Stimulated activated CD4-positive, alpha-beta T cell treated with anti-CD3 and anti-CD28 coated beads, Interleukin-1b, Interleukin-23, amount 100 ng/mL, for 4 hours (primary cell): ENCODE results near the gene RPS27L.
A peak's percentile ranks its signal among the peaks of the same experiment; 100 is the strongest.

ENCODE experiments used
- DNase-seq, 2 donors: peaks; one replicate each; pipeline ENCODE4 v3.0.0-alpha.2; 2020; ENCODE audit warnings: low read depth in 2 of 2

The RPS27L gene

DNA sequence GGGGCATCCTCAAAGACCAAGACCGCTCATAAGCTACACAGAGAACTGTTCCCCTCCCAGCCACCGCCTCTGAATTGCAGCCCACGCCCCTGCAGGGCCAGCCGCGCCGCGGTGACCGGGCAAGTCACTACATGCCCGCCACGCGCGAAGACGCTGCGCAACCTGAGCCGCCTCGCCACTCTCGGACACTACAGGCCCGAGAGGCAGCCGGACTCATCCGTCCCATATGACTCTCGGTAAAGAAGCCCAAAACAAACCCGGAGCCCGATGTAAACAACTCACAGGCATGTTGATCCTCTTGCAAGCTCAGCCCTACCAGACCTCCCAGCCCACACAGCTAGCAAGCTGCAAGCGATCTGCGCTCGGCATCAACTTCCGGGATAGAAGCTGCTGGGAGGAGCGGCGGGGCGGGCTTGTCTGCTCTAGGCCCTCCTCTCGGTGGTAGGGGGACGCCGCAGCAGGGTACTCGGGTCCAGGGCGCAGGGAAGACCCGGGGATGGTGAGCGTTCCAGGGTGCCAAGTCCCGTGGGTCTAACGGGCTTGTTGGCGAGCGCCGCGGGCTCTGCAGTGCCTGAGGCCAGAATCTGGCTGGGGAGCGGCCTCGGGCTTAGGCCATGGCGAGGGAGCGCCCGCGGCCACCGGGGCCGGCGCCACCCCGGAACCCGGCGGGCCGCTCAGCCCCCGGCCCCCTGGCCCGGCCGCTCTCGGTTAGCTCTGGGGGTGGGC, at the start of gene RPS27L:
Gene RPS27L (minus strand): TSS at position 360 of the 726 bp plus-strand sequence. CDS start 72 bp downstream, at position 288.
- DNase-seq: peak; percentile 78 to 83

DNA sequence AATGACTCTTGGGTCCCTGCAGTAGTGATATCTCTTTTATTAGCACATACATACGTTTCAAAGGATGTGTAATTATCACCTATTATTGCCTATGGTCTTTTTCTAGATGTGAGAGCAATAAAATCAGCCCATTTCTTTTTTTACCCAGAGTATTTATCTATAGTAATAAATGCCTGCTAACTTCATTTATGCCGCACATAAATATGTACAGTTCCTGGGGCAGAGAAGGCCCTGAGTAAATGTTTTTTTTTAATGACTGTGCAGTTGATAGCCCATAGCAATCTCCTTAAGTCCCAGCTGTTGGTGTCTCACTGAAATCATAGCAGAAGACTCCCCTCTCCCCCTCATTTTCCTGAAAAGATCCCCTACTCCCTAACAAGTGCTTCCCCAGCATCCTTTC, 48.8 kb upstream of the RPS27L start:
- no peak for DNase-seq

DNA sequence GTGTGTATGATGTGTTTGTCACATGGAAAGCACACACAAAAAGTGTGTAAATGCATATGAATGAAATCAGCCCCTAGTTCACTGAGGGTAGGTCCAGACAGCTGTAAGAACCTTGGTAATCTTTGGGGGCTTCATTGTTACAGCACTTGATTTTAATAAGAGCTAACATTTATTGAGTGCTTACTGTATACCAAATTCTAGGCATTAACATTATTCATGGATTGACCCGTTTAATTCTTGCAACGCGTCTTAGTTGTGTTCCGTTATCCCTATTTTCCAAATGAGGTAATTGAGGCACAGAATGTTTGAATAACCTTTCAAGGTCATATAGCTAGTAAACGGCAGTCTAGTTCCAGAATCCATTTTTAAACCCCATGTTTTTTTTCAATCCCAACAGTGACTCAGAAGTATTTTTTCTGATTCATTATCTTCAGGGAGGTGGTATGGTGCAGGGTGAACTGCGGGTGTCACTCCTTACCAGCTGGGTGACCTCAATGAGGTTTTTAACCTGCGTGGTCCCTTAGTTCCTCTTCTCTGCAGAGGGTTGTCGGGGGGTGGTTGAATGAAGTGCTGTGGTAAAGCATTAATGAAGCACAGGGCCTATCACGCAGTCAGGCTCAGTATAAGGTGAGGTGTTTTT, 46.3 kb upstream of the RPS27L start:
- DNase-seq: no peak

DNA sequence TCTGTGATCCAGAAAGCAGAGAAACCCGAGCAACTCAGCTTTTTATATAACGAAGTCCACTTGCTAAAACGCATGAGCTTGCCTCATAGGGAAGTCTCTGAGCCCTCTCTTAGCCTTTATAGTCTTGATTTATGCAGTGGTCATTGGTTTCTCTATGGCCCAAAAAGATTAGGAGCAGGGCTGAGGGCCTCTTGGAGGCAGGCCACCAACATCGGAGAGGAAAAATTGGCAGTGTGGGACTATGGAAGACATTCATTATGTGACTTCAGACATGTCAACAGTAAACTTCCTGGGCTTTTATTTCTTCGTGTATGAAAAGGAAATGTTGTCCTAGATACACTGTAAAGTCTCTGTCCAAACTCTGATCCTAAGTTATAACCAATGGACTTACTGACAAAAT, 45.6 kb upstream of the RPS27L start:
- no peak for DNase-seq

DNA sequence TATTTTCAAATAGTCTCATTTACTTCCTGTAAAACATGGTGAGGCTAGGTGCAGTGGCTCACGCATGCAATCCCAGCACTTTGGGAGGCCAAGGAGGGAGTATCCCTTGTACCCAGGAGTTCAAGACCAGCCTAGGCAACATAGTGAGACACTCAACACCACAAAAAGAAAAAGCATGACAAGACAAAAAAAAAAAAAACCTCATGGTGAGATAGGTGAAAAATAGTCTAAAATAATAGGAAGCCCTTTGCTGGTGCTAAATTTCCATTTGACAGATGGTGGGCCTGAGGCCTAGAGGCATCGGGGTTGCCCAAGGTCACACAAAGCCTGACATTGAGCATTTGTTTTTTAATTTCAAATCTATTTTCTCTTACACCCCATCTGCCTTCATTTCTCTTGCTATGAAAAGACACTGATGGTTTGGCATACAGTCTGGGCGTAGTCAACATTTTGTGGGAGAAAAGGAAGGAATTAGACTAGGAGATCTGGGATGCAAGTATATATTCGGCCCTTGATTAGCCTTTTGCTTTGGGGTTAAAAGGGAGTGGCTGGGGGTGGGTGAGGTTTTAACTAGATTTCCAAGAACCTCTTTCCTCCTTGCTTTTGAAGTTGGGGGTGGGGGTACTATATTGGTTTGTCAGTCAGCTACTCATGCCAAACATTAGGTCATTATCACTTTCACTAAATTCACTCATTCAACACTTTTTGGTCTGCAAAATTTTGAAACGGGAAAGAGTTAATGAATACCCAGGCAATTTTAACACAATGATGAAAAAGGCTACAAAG, 43.4 kb upstream of the RPS27L start:
- DNase-seq: no peak

DNA sequence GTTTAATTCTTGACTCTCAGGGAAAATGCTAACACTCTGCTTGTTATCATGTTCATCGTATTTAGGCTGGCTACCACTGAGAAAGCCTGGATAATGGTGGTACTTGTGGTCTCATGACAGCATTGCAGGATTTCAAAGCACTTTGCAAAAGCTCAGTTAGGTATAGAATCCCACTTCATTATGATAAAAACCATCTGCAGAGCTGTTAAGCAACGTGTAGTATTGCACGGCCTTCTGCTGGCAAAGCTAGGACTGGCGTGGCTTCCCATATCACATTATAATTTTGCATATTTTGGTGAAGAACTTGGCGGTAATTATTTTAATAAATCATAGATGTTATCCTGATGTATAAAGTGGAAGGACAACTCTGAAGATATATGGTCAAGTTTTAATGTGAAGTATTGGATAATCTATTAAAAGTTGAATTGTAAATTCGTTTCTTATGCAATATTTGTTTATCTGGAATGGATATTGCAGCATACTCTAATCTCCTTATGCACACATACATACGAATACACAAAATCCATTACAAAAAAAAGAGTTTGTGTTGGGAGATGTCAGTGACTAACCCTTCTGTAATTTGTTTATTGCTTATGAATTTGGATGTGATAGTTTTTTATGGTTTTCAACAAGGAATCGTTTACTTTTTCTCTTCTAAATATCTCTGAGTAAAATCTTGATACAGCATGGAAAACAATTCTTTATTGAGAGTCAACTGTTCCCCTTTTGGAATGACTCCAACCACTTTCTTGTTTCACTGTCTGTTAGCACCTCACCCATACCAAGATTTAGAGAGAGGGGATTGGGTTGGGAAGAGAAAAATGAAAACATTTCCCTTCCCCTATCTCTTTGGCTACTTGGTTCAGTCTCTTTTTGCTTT, 41.3 kb upstream of the RPS27L start:
- no peak for DNase-seq

DNA sequence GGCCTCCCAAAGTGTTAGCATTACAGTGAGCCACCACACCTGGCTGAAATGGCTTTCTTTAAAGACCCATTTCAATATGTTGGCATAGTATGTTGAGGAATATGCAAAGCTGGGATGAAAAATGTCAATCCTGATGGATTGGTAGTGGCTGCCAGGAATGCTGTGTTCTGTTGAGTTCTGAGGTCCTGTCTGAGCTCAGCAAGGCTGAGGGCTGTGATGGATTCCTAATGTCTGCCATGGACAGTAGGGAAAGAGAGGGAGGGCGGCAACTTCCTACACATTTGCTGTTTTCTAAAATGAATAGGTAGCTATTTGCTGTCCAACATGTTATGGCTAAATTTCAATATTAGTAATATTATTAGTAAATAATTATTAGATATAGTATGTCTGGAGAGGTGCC, 40.3 kb upstream of the RPS27L start:
- DNase-seq: no peak

DNA sequence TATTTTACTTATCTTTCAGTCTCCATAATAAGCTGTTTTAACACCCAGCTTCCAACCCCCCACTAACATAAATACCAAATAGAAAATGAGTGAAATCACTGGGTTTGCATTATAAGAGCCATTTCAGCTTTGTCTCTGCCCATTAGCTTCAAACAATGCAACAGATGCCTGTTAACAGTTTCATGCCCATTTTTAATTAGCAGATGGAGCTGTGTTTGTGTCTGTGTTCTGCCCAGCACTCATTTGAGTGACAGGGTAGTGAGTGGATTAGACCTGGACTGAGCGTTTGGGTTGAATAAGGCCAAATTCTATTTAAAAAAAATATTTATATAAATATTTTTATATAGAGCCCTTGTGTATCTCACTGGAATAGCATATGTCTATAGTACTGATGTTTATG, 39.6 kb upstream of the RPS27L start:
- no peak for DNase-seq

DNA sequence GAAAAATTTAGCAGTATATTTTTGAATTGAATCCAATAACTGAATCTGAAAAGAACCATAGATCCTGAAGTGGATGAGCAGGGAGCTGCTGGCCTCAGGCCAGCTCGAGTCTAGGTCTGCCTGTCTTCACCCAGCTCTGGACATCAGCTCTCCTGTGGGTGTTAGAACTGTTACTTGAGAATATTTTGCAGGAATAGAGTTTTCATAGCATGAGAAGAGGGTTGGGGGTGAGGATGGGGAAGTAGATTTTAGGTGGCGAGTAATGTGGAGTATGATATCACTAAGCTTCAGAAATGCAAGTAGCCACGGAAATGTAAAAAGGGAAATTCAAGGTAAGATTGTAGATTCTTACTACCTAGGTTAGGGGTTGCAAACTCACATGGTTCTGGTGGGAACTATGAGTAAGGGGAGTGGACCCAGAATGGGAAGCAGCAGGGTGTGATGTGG, 38.3 kb upstream of the RPS27L start:
- no peak for DNase-seq

DNA sequence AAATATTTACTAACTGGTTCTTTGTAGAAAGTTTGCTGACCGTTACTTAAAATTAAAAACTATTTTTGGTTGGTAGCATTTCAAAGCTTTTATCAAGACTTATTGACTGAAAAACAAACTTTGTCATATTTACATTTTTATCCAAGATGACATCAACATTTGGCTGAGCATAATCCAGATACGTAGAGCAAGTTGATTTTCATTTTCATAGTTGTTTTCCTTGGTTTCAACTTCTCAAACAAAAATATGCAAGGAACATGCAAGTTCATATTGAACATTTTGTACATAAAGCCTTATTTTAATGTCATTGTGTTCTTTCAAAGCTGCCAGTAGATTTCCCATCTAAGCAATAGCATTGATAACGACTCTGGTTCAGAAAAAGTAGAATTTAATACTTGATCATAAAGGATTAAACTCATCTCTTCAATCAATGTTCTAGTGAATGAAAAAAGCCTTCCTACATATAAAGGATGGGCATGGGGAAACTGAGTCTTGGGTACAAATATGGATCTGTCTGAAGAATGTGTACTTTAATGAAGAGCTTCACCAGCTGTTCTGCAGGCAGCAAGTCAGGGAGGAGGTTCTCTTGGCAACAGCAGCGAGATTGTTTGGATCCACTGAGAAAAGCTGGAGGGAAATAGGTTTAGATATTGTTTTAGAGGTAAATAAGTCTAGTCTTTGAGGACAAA, 37.7 kb upstream of the RPS27L start:
- no peak for DNase-seq

DNA sequence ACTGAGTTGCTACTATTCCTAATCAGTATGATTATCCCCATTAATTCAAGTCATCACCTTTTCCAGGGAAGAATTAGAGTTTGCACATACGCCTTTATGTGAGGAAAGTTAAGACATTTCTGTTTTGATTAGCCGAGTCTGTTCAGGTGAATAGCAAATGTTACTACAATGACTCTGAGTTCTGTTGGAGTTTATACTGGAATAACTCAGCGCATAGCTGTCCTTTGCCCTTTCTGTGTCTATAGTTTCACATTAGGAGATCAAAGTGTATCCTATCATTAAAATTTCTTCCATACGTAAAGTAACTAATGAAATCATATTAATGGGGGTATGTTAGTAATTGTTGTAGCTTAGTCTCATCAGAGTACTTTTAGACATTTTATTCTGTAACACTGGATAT, 37.0 kb upstream of the RPS27L start:
- DNase-seq: no peak

DNA sequence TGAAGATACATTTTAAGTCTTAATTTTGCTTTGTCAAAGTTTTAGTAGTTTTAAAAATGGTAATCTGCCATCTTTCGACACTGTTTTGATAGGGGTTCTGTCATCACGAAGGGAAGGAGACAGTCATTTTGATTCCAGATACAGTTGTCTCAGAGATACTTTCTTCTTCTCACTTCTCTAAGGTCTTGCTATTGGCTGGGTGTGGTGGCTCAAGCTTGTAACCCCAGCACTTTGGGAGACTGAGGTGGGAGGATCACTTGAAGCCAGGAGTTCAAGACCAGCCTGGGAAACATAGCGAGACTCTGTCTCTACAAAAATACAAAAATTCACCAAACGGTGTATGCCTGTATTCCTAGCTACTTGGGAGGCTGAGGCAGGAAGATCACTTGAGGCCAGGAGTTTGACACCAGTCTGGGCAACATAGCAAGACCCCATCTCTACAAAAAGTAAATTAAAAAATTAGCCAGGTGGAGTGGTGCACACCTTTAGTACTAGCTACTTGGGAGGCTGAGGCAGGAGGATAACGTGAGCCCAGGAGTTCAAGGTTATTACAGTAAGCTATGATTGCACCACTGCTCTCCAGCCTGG, 35.4 kb upstream of the RPS27L start:
- no peak for DNase-seq

DNA sequence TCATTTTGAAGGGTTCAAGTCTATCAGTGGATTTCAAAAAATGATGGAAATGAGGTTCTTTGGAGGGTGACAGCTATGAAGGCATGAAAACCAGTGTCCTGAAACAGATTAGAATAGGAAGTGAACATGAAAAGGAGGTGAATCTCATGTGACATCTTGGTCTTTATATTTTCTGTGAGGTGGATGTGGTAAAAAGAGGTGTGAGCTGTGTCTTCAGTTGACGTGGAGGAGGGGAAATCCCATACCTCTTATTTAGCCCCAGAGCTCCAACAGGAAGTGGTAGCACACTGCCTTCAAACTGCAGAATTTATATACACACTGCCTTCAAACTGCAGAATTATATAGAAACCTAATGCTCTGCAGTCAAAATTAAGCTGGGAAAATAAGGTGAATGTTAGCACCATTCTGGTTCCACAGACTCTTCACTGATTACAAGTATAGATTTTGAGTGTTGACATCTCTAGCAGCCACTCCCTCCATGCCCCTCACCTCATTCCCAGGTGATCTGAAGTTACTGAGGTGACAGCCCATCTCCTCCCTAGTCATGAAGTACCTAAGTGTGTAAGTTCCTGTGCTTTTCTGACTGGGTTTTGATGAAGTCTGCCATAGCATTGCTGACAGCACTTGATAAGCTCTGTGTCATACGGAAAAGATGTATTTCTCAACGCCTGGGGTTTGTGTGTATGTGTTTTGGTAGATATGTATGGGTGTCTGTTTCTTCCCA, 34.8 kb upstream of the RPS27L start:
- DNase-seq: peak in 1 of 2 donors; percentile 47

DNA sequence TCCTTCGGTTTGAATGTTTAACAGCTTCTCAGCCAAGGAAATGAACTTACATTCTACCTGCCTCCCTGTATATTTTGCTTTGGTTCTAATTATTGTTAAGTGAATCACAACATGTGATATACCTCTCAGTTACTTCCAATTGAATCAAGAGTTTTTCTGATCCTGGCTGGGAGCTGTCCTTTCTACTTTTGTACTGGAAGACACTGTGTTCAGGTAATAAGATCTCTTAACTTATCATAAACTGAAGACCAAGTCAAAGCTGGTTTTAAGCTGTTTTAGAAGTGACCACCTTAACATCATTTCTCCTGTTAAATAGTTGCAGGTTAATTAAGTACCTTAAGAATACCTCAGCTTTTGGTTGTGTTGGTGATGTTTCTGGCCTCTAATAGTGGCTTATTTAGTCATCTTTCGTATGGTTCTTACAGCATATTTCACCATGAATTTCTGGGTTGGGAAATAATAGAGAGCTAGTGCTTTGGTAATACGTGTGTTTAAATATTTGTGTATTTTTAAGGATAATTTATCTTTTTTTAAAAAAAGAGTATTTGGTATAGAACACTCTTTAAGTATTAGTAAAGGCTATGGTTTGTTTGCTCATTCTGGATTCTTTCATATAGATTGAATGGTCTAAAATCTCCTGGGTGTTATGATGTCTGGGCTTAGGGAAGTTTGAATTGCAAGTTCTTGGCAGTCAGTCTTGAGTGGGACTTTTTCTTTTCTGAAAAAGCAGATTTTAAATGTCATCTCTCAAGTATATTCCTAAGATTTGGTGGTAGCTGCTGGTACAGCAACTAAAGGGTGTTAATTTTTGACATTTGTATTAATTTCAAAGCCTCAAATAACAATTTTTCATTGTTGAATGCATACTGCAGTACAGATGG, 33.7 kb upstream of the RPS27L start:
- no peak for DNase-seq

DNA sequence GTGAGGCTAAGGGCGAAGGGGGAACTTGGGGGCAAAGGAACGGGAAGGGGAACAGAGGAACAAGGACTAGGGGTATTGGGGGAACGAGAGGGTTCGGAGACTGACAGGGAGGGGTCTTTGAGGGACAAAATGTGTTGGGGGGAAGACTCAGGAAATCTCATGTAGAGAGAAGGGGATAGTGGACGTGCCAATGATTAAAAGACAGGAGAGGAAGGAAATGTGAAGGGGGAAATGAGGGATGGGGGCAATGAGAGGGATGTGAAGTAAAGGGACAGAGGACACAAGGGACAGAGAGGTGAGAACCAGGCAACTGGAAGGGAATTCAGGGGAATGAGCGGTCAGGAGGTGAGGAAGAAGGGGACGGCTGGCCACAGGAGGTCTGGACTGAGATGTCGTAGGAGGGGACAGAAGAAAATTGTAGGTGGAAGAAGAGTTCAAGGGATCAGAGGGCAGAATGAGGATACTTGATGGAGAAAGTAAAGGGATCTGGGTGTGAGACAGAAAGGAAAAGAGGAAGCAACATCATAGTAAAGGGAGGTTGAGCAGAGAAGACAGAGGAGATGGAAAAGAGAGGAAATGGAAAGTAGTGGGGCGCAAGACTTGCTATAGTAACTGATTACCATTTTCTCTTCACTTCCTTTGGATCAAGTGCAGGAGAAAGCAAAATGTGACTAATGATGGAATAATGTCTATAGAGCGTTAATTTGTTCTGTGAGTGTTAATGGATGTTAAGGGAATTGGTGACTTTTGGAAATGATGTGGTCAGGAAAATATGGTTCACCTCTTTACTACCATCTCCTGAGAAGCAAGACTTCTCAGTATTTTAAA, 32.9 kb upstream of the RPS27L start:
- no peak for DNase-seq

DNA sequence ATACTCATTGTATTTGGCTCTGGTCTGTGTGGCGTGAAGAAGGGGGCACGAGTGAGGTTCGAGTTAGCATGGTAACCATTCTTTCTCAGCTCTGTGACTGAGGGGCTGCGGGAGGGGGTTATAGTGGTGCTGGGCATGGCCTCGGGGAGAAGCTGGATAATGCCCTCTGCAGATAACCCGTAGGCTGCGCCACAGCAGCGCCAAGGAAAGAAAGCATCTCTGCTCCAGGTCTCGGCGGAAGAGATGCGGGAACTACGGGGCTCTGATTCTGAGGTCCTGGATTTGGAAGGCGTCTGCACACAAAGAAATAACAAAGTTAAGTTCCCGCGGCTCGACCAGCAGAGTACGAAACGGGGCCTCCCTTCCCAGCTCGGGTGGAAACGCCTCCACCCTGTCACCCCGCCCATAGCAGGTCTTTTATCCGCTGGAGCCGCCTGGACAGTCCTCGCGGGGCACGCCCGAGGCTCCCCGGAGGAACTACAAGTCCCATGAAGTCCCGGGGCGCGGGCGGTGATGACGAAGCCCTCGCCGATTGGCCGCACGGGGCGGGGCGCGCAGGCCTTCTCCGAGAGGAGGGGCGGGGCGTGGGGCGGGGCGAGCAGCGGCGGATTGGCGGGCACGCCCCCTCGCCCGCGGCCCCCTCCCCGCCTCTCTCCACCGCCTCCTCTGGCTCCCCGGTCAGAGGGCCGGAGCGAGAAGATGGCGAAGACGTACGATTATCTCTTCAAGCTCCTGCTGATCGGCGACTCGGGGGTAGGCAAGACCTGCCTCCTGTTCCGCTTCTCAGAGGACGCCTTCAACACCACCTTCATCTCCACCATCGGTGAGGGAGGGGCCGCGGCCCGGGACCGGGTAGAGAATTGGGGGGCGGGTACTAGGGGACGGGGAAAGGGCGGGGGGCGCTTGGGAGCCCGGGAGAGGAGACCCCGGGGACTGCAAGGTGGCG, 31.9 kb upstream of the RPS27L start, which contains the start of gene RAB8B:
Gene RAB8B (plus strand): TSS at position 681 of the 946 bp plus-strand sequence. CDS start 19 bp downstream, at position 700.
- DNase-seq: peak; percentile 99 to 100
